ENCODE measurements around the gene BMP10. TPM values are rescaled to one million over a fixed set of nuclear protein-coding genes. Genes with fewer than 3 reads are reported as not detected.

The BMP10 gene
- total RNA-seq, 2 donors from 2014 or later = not detected

DNA sequence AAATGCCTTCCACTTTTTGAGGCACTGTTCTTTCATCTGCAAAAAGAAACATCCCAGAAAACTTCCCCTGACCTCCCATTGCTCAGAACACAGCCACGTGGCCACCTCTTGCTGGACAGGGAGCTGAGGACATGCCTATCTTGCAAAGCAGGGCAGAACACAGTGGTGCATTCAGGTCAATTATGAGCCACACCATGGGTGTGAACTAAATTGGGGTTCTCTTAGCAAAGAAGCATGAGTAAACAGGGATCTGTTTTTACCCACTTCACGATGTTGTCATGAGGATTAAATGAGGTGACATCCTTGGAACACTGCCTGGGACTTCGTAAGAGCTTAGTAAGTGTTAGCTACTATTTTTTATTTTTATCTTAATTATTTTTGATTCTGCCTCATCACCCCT, 25.1 kb downstream of the BMP10 start:
- Mint-ChIP-seq H3K9me3 (no peaks in the 10 kb centered on the region), H3K4me3 (no peak overlapping the region), H3K4me1 (no peaks in the 10 kb centered on the region), H3K36me3 (ENCODE audit: low read depth) (no peaks in the 10 kb centered on the region), H3K27me3 (ENCODE audit: insufficient read depth) (peaks cover 17% of the 10 kb centered on the region), H3K27ac (no peak overlapping the region)
- no peaks in the 10 kb centered on the region for H3K36me3 ChIP-seq (ENCODE audit: control insufficient read depth, insufficient read depth, low read length)
- H3K4me1 ChIP-seq (ENCODE audit: control insufficient read depth, insufficient read depth, low read length) = no peaks in the 10 kb centered on the region
- TF ChIP-seq, protein P1, sequence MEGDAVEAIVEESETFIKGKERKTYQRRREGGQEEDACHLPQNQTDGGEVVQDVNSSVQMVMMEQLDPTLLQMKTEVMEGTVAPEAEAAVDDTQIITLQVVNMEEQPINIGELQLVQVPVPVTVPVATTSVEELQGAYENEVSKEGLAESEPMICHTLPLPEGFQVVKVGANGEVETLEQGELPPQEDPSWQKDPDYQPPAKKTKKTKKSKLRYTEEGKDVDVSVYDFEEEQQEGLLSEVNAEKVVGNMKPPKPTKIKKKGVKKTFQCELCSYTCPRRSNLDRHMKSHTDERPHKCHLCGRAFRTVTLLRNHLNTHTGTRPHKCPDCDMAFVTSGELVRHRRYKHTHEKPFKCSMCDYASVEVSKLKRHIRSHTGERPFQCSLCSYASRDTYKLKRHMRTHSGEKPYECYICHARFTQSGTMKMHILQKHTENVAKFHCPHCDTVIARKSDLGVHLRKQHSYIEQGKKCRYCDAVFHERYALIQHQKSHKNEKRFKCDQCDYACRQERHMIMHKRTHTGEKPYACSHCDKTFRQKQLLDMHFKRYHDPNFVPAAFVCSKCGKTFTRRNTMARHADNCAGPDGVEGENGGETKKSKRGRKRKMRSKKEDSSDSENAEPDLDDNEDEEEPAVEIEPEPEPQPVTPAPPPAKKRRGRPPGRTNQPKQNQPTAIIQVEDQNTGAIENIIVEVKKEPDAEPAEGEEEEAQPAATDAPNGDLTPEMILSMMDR (conservative IDR thresholded peaks at IDR 0.05) = no peak
- 53 to 82% methylated on average over 2 to 3 of the region's 3 CpGs for WGBS, 2 experiments (ENCODE audit: insufficient coverage in 1 of 2, insufficient read length in 1 of 2)
- peaks cover 4% of the 10 kb centered on the region for H3K27me3 ChIP-seq (ENCODE audit: control insufficient read depth, insufficient read depth, low read length, poor library complexity, severe bottlenecking)
- no peak overlapping the region for H3K4me3 ChIP-seq (ENCODE audit: low read length)
- no peak overlapping the region for H3K9ac ChIP-seq (ENCODE audit: extremely low read depth, low read length, poor library complexity, severe bottlenecking)
- no peak overlapping the region for H3K27ac ChIP-seq (ENCODE audit: low read depth, low read length)
- no peak for DNase-seq
- no peaks in the 10 kb centered on the region for H3K9me3 ChIP-seq (ENCODE audit: control insufficient read depth, low read length)

DNA sequence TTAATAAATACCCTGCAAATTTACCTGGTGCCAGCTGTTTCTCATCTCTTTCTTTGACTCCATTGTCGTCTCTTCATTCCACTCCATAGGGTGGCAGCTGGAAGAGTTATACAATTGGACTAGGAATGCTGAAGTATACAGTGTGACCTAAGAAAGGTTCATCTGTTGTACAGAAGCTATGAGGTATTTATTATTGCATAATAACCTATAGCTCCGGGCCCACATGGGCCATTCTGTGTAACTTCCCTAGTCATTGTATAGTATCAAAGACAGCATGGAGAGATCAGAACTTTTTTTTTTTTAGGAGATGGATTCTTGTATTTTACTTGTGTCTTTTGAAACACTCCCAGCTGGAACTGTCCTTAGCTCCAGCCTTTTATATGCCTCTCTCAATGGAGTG, 26.2 kb downstream of the BMP10 start:
- H3K27ac ChIP-seq (ENCODE audit: low read depth, low read length) = no peak overlapping the region
- no peak overlapping the region for H3K27ac Mint-ChIP-seq
- H3K9ac ChIP-seq (ENCODE audit: extremely low read depth, low read length, poor library complexity, severe bottlenecking) = no peak overlapping the region
- H3K4me3 Mint-ChIP-seq = no peak overlapping the region
- peaks cover 15% of the 10 kb centered on the region for H3K27me3 Mint-ChIP-seq (ENCODE audit: insufficient read depth)
- peaks cover 8% of the 10 kb centered on the region for H3K9me3 Mint-ChIP-seq
- no peaks in the 10 kb centered on the region for H3K4me1 ChIP-seq (ENCODE audit: control insufficient read depth, insufficient read depth, low read length)
- no peaks in the 10 kb centered on the region for H3K4me1 Mint-ChIP-seq
- peaks cover 1% of the 10 kb centered on the region for H3K36me3 Mint-ChIP-seq (ENCODE audit: low read depth)
- no peak for DNase-seq
- TF ChIP-seq, protein P1 (conservative IDR thresholded peaks at IDR 0.05) = no peak
- 91% methylated on average over 2 of the region's 2 CpGs; no CpG with 5 or more reads in 1 of the 2 experiments for WGBS, 2 experiments (ENCODE audit: insufficient coverage in 1 of 2, insufficient read length in 1 of 2)
- peaks cover 4% of the 10 kb centered on the region for H3K27me3 ChIP-seq (ENCODE audit: control insufficient read depth, insufficient read depth, low read length, poor library complexity, severe bottlenecking)
- no peaks in the 10 kb centered on the region for H3K9me3 ChIP-seq (ENCODE audit: control insufficient read depth, low read length)
- H3K36me3 ChIP-seq (ENCODE audit: control insufficient read depth, insufficient read depth, low read length) = no peaks in the 10 kb centered on the region
- H3K4me3 ChIP-seq (ENCODE audit: low read length) = no peak overlapping the region

DNA sequence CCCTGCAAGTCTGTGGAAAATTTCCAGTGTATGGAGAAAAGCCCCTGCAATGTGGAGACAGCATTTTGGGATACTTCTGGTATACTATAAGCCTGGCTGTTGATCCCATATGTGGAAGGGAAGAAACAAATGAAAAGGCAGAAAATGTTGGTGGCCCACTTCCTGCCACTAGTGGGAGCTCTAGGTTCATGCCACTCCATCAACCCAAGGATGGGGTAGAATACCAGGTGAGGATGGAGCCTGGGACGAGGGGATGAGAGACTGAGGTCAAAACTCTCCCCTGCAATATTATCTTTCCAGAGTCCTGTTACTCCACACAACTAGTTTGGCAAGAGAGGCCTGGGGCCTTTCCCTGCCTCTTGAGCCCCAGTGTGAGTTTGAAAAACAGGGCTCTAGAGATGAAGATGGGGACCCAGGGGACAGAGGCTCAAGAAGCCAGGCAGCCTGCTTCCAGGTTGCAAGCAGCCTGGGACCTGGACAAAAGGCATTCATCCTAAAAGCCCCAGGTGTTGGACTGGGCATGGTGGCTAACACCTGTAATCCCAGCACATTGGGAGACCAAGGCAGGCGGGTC, 31.9 kb downstream of the BMP10 start:
- 100% methylated on average over 1 of the region's 2 CpGs for WGBS, 2 experiments (ENCODE audit: insufficient coverage in 1 of 2, insufficient read length in 1 of 2)
- Mint-ChIP-seq H3K9me3 (peaks cover 18% of the 10 kb centered on the region), H3K27ac (no peak overlapping the region), H3K36me3 (ENCODE audit: low read depth) (peaks cover 1% of the 10 kb centered on the region), H3K4me1 (no peaks in the 10 kb centered on the region), H3K4me3 (no peak overlapping the region), H3K27me3 (ENCODE audit: insufficient read depth) (peaks cover 1% of the 10 kb centered on the region)
- Histone ChIP-seq H3K27me3 (ENCODE audit: control insufficient read depth, insufficient read depth, low read length, poor library complexity, severe bottlenecking) (no peaks in the 10 kb centered on the region), H3K4me1 (ENCODE audit: control insufficient read depth, insufficient read depth, low read length) (no peaks in the 10 kb centered on the region), H3K9me3 (ENCODE audit: control insufficient read depth, low read length) (peaks cover 6% of the 10 kb centered on the region), H3K36me3 (ENCODE audit: control insufficient read depth, insufficient read depth, low read length) (no peaks in the 10 kb centered on the region), H3K9ac (ENCODE audit: extremely low read depth, low read length, poor library complexity, severe bottlenecking) (no peak overlapping the region), H3K4me3 (ENCODE audit: low read length) (no peak overlapping the region), H3K27ac (ENCODE audit: low read depth, low read length) (no peak overlapping the region)
- peak; percentile 70 for DNase-seq
- TF ChIP-seq, protein P1 (conservative IDR thresholded peaks at IDR 0.05) = peak; percentile 72

Measured in endodermal cell (in vitro differentiated cells).